GM21390 (cell line): ENCODE results near the gene GLI3.
"Not testable (repeated sequence)": the region's sequence is repeated elsewhere in the genome, so short reads cannot be mapped to it uniquely, and the experiment has no call there.

Experiments
- ATAC-seq: cut with Tn5 transposase; IDR thresholded peaks from one replicate; pipeline ENCODE4 v1.9.1; 2021; ENCODE audit not compliant: unreplicated experiment

The GLI3 gene

GRCh38 chr7:42212541-42213090 lies 24.4 kb downstream of the GLI3 start:
- ATAC-seq, result no peak

DNA sequence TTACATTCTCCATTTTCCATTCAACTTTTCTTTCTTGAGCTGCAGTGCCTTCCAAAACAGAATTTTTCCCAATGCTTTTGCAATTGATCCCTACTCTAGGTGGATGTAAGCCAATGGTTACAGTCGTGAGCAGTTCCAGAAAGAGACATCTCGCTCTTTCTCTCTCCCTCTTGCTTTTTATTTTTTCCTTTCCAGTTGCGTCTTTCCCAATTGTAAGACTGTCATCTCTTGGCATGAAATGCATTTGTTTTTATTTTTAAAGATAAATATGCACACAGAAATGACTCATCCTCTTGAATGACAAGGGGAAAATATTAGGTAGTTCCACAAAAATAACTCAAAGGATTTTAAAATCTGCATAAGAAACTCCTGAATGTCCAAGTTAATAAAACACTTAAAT lies 25.1 kb downstream of the GLI3 start:
- no peak for ATAC-seq

- no peak for ATAC-seq
These were observed 26.2 kb downstream of the GLI3 start for GRCh38 chr7:42210779-42211178.

DNA sequence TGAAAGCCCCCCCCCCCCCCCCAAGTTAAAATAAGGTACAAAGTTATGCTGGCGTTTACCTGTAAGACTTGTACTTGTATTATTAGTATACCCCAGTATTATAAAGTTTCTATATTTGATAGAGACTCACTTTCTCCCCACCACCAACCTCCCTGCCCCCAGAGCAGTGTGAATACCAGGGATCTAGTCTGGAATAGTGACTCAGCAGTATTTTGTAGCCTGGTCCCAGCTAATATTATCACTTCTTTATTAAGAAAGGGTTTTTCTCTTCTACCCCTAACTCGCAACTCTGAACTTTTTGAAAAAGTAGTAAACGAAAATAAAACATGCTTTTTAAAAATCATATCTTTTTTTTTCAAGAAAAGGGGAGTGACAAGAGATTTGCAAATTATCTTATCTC lies 26.7 kb downstream of the GLI3 start:
- no peak for ATAC-seq

- not testable (repeated sequence) for ATAC-seq
These were observed 27.9 kb downstream of the GLI3 start for GRCh38 chr7:42209085-42209484.

- ATAC-seq, result no peak
These were observed 28.4 kb downstream of the GLI3 start for GRCh38 chr7:42208572-42208971.

DNA sequence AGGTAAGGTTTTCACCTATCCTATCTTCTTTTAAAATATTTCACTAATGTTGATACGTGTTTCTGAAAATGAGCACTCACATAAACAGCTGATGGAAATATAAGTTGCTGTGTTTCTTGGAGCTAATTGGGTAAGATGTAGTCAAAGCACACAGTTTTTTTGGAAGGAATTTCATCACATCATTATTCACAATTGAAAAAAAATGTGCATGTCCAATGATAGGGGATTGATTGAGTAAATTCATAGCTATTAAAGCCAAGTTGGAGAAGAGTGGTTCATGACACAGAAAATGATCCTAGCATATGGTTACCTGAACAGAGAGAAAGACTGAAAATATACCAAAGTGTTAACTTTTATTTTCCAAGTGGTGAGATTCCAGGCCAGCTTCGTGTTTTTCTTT lies 29.6 kb downstream of the GLI3 start:
- ATAC-seq, result no peak

GRCh38 chr7:42203336-42203735 lies 33.7 kb downstream of the GLI3 start:
- ATAC-seq, result no peak

DNA sequence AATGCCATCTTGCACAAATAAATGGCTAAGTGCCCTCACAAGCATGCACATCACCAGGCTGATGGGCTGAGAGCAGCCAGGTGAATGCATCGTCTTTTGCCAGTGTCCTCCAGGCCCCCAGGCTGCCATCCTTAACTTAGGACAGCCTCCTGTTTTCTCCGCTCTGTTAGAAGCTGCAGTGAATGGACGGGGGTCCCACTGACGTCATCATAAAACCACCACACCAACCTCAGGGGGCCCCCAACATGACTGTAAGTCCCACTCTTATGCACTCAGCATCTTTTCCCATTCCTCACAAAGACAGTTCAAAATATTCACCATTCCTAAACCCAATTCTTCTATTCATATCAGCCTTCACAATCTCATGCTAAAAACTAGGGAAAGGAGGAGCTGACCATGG lies 34.4 kb downstream of the GLI3 start:
- ATAC-seq, result no peak

GRCh38 chr7:42198974-42199668 lies 37.9 kb downstream of the GLI3 start:
- no peak for ATAC-seq

DNA sequence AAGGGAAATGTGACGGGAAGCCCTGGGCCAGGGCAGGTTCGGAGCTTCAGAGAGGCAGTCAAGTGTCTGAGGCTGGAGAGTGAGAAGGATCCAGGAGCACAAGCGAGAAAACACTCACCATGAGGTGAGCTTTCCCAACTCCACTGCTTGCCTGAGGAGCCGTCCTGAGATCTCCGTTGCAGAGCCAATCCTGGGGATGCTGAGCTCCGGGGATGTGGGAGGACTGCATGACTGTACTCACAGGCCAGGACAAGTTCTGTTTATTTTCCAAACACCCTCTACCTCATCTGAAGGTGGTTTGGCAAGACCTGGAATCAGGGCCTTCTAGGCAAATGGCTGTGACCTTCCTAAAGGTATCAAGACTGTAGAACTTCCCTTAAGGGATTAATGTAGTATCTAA lies 38.7 kb downstream of the GLI3 start:
- no peak for ATAC-seq

- ATAC-seq, result no peak
These were observed 39.6 kb downstream of the GLI3 start for GRCh38 chr7:42197451-42197850.

DNA sequence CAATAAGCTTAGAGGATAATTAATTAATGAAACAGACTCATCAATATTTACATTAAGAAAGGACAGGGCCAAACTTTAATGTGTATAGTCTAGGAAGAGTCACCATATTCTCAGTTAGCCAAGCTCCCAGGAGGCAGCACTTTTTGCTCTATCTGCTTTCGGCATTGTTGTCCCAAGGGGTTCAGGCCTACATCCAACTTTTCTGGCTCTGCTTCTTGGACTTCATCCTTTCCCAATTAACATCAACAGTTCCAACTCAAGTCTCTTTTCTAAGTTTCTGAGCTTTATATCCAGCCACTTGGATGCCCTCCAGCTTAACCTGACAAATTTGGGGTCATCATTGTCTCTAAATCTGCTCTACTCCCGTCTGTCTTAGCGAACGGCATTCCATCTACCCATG lies 42.8 kb downstream of the GLI3 start:
- ATAC-seq, result no peak

GRCh38 chr7:42193471-42194129 lies 43.4 kb downstream of the GLI3 start:
- ATAC-seq, result peak; percentile 61

GRCh38 chr7:42192851-42193461 lies 44.1 kb downstream of the GLI3 start:
- no peak for ATAC-seq

DNA sequence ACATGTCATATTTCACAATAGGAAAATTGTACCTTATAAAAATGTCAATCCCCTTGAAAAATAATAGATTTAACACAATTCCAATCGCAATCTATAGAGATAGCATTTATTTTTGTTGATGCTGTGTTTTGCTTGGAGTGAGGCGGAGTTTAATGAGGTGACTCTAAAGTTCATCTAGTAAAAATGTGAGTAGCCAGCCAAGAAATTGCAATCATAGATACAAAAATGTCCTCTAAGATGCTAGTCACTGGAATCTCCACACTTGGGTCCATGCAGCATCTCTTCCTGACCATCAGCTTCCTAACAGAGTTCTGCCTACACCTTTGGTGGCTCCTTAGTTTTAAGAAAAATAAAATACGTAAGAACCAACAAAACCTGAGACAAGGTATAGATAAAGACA lies 44.9 kb downstream of the GLI3 start:
- ATAC-seq, result no peak

DNA sequence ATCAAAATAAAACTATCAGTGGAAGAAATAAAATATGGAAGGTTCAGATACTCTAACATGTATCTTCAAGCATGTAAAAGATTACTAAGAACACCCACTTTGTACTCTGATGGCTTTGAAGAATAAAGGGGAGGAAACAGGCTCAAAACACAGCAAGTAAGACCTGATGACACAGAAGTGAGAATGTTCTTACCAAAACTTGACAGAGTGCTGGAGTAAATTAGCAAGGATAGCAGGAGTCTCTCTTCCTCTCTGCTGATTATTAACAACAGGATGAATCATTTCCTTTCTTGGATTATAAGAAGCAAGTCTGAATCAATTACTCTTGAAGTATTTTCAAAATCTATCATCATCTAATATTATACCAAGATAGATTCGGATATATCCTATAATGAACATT lies 47.5 kb downstream of the GLI3 start:
- ATAC-seq, result no peak

GRCh38 chr7:42186151-42186550 lies 50.9 kb downstream of the GLI3 start:
- ATAC-seq, result no peak

GRCh38 chr7:42185726-42186125 lies 51.3 kb downstream of the GLI3 start:
- no peak for ATAC-seq

GRCh38 chr7:42183547-42183946 lies 53.5 kb downstream of the GLI3 start:
- no peak for ATAC-seq

- no peak for ATAC-seq
These were observed 55.4 kb downstream of the GLI3 start for GRCh38 chr7:42181566-42181965.

- no peak for ATAC-seq
These were observed 56.2 kb downstream of the GLI3 start for GRCh38 chr7:42180806-42181205.
